ENCODE measurements around the gene SPATS1.

GRCh38 chr6:44377971-44378370, 35.5 kb downstream of the SPATS1 start:
- TF ChIP-seq, protein P1, sequence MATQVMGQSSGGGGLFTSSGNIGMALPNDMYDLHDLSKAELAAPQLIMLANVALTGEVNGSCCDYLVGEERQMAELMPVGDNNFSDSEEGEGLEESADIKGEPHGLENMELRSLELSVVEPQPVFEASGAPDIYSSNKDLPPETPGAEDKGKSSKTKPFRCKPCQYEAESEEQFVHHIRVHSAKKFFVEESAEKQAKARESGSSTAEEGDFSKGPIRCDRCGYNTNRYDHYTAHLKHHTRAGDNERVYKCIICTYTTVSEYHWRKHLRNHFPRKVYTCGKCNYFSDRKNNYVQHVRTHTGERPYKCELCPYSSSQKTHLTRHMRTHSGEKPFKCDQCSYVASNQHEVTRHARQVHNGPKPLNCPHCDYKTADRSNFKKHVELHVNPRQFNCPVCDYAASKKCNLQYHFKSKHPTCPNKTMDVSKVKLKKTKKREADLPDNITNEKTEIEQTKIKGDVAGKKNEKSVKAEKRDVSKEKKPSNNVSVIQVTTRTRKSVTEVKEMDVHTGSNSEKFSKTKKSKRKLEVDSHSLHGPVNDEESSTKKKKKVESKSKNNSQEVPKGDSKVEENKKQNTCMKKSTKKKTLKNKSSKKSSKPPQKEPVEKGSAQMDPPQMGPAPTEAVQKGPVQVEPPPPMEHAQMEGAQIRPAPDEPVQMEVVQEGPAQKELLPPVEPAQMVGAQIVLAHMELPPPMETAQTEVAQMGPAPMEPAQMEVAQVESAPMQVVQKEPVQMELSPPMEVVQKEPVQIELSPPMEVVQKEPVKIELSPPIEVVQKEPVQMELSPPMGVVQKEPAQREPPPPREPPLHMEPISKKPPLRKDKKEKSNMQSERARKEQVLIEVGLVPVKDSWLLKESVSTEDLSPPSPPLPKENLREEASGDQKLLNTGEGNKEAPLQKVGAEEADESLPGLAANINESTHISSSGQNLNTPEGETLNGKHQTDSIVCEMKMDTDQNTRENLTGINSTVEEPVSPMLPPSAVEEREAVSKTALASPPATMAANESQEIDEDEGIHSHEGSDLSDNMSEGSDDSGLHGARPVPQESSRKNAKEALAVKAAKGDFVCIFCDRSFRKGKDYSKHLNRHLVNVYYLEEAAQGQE (IDR thresholded peaks at IDR 0.05; ENCODE audit: insufficient replicate concordance, low read depth), result no peak
- TF ChIP-seq CTCF (IDR thresholded peaks at IDR 0.05; ENCODE audit: insufficient read depth, low read length), result no peak
- no peak for TF ChIP-seq SPI1 (IDR thresholded peaks at IDR 0.05; ENCODE audit: borderline replicate concordance, low read depth)
- no peak for TF ChIP-seq POLR2AphosphoS5 (IDR thresholded peaks at IDR 0.05; ENCODE audit: low read depth)
- TF ChIP-seq GABPA (IDR thresholded peaks at IDR 0.05; ENCODE audit: low read depth), result no peak
